Erythroblast (primary cell): ENCODE data around the gene CDHR2.
A peak's percentile ranks its signal among the peaks of the same experiment; 100 is the strongest.
"Not testable (repeated sequence)": the region's sequence is repeated elsewhere in the genome, so short reads cannot be mapped to it uniquely, and the experiment has no call there.

Experiments
- DNase-seq, 2 experiments: peaks; one replicate each; lab custom pipeline; 2025; lab: John Stamatoyannopoulos, UW
- GATA1 ChIP-seq: IDR thresholded peaks from 2 replicates; pipeline ENCODE4 v1.6.1; 2011; ENCODE audit warnings: low read depth, mild to moderate bottlenecking, control low read depth, low read length, moderate library complexity
- POLR2A ChIP-seq: IDR thresholded peaks from 2 replicates; pipeline ENCODE4 v1.6.1; 2011; ENCODE audit warnings: mild to moderate bottlenecking, low read length

Gene CDHR2

GRCh38 chr5:176540476-176540899 lies 8.7 kb upstream of the CDHR2 start:
- DNase-seq = peak; percentile 33 to 69
- TF ChIP-seq GATA1 (no peak), POLR2A (no peak)

DNA sequence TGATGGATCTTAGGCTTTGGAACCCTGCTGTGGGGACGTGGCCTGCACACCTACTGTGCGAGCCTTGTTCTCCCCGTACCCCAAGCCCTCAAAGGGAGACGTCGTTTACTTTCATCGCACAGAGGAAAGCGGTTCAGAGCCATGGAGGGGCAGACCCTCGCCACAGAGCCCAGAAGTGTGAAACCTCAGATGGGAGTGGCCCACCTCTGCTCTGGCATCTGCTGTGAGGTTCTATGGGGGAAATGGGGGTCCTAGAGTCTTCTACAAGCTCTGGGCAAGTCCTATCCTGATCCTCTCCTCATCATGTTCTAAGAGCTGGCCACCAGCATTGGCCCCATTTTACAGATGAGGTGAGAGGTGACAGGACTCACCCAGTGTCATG lies 8.2 kb upstream of the CDHR2 start:
- no peak for TF ChIP-seq POLR2A
- no peak for TF ChIP-seq GATA1
- DNase-seq = no peak

DNA sequence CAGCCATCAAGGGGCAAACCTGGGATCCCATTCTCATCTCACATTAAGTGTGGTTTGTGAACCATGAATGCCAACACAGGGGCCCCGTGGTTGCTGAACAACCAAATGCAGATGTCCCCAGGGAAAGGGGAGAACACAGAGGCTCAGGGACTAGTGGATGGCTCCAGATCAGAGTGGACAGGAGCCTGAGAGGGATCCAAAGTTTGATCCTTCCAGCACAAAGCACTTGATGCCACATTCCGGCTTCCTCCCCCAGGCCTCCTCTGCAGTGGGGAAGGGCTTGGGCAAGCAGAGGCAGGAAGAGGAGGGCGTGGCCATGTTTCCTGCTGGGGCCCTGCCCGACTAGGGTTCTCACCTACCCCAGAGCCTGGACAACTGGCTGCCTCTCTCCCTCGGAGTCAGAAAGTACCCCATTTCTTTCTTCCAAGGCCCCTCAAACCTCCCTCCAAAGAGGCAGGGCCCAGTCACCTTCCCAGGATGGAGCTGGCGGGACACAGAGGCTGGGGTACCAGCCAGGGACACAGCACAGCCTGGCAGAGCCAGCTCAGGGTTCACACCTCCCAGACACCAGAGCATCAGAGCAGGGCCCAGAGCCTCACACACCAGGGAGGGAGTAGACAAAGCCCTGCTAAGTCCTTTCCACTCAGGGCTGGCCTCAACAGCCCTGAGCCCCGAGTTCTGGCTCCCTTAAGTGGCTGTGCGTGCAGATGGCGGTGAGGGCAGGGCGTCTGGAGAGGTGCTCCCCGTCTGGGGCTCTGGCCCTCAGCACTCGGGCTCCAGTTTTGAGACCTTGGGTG lies 7.6 kb upstream of the CDHR2 start:
- peak; percentile 32 to 54 for DNase-seq

GRCh38 chr5:176542135-176542595 lies 7.0 kb upstream of the CDHR2 start:
- no peak for TF ChIP-seq POLR2A
- no peak for TF ChIP-seq GATA1
- DNase-seq = peak; percentile 55 to 61

More for the DNA sequence above, 7.6 kb upstream of the CDHR2 start:
- TF ChIP-seq GATA1 = no peak
- TF ChIP-seq POLR2A = no peak

DNA sequence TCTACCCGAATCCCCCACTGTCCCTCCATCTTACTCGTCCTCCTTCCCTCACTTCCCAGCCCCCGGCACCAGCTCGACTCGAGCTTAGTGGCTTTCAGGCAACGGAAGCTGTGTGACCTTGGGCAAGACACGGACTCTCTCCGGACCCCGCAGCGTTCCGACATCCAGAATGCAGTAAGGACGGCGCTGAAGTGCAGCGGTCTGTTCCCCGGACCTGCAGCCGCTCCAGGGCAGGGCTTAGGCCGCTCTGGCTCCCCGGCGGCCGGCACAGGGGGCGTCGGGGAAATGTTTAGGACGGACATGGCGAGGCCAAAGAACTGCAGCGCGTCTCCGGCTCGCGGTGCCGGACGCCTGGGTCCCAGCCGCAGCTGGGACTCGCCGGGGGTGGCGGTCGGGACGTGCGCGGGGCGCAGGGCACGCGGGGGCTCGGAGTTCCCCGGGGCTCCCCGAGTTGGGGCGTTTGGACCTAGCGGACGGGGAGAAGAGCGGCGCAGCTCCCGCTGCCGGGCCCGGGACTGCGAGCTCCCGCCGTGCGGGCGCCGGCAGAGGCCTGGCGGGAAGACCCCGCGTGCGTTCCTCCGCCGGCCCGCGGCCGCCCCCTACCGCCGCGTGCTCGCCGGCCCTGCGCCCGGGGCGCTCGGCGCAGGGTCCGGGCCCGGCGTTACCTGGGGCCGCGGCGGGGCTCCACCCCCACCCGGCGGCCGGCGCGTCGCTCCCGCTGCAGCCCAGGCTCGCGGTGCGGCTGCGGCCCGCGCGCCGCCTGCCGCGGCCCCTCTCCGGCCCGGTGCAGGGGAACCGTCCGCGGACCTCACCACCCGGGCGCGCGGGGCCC lies 6.3 kb upstream of the CDHR2 start:
- peak; percentile 59 to 69 for DNase-seq
- TF ChIP-seq POLR2A = no peak
- TF ChIP-seq GATA1 = no peak

- TF ChIP-seq GATA1 (no peak), POLR2A (peak; percentile 61)
- DNase-seq = peak; percentile 85 to 89
Observed at GRCh38 chr5:176543428-176544182, 5.5 kb upstream of the CDHR2 start.

DNA sequence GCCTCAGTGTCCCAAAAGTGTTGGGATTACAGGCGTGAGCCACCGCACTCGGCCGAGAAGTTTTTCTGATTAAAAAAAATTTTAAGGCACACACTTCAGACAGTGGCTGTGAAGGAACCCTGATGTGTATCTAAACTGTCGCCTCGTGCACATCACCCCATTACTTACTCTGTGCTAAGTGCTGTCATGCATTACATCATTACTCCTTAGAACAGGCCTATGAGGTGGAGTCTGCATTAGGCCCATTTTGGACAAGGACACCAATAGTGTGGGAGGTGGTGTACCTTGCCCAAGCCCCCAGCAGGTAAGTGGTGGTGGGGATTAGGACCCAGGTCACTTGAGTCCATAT lies 3.8 kb upstream of the CDHR2 start:
- no peak for DNase-seq
- TF ChIP-seq POLR2A (no peak), GATA1 (no peak)

DNA sequence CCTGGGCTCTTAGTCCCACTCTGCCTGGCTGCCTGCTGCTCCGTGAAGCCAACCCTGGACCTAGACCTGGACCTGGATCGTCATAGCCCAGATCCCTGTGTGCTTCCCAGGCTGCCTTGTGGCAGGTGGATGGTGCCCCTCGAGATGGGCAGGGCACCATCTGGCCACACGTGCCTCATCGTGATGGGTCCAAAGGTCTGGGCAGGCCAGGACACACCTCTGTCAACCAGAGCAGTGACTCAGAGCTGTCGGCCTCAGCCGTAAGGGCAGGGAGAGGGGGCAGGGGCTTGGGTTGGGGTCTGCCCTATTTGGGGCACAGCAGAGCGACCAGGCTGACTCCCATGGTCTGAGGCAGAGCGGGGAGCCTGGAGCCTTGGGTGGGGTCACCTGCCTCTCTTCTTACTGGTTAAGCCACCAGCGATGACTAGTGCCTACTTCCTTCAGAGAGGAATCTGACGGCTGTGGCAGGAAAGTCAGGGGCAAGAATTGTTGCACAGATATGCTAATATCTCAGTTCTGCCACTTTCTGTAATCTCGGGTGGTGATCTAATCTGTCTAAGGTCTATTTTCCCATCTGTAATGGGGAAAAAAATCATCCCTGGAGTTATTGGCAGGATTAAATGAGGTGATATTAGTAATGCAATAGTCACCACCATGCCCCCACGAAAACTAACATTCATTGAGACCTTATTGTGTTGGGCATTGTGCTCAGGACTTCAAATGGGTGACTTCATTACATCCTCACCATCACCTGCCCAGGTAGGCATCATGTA lies 3.2 kb upstream of the CDHR2 start:
- DNase-seq = no peak
- TF ChIP-seq GATA1 (no peak), POLR2A (no peak)

GRCh38 chr5:176547802-176548201 lies 1.3 kb upstream of the CDHR2 start:
- TF ChIP-seq POLR2A (no peak), GATA1 (no peak)

GRCh38 chr5:176549871-176550270 lies 729 bp downstream of the CDHR2 start:
- DNase-seq = no peak
- TF ChIP-seq POLR2A (no peak), GATA1 (no peak)

More at GRCh38 chr5:176547802-176548201, 1.3 kb upstream of the CDHR2 start:
- DNase-seq = no peak

GRCh38 chr5:176550275-176550831 lies 1.2 kb downstream of the CDHR2 start:
- DNase-seq = no peak
- no peak for TF ChIP-seq POLR2A
- no peak for TF ChIP-seq GATA1

- not testable (repeated sequence) for DNase-seq
Observed at GRCh38 chr5:176550937-176551336, 1.8 kb downstream of the CDHR2 start.
